ENCODE data around the gene QPCTL. TPM values are rescaled to one million over a fixed set of nuclear protein-coding genes. Genes with fewer than 3 reads are reported as not detected.

The QPCTL gene
- total and polyA plus RNA-seq, 10 of the 15 experiments (the other 5 are each of a cell fraction or from before 2014, with no cell fraction given), result 1.1 to 22.6 (median 11.2) TPM

GRCh38 chr19:45746866-45747265 is 54.4 kb downstream of the QPCTL start:
- no peak for DNase-seq (ENCODE audit: low read depth, low spot score)
- H3K79me2 ChIP-seq (ENCODE audit: control insufficient read depth, insufficient read depth, low read length), result no peaks in the 10 kb centered on the region
- no peak for ATAC-seq
- TF ChIP-seq KDM1A (IDR thresholded peaks at IDR 0.05; ENCODE audit: borderline replicate concordance) (no peak), SIX5 (IDR thresholded peaks at IDR 0.05; ENCODE audit: low read depth, low read length, severe bottlenecking) (no peak), TCF12 (IDR thresholded peaks at IDR 0.05; ENCODE audit: low read depth, low read length) (no peak), ZBTB11 (CRISPR knock-in tag; IDR thresholded peaks at IDR 0.05) (no peak), USF2 (IDR thresholded peaks at IDR 0.05; ENCODE audit: borderline replicate concordance, low read depth, low read length) (no peak), KLF5 (IDR thresholded peaks at IDR 0.05; ENCODE audit: partially characterized antibody) (no peak), FOS (IDR thresholded peaks at IDR 0.05; ENCODE audit: borderline replicate concordance, extremely low read depth, insufficient read length) (no peak), BCLAF1 (IDR thresholded peaks at IDR 0.05) (no peak)
- in situ Hi-C loops (cut with MboI) (no loop called here), intact Hi-C loops (cut with micrococcal nuclease; ENCODE audit: unreplicated experiment) (no loop called here)
- POLR2A ChIA-PET, result interaction anchor here (0.6 kb wide), 1 partner anchor 825 kb away, joined by 3 read pairs; no protein-coding TSS in a partner anchor
- BruUV-seq (replicated peaks), result no TSS peak
- H3K27ac ChIP-seq (ENCODE audit: control insufficient read depth, insufficient read depth), result no peak overlapping the region
- H2AFZ ChIP-seq (ENCODE audit: control insufficient read depth, low read depth, low read length), result no peak overlapping the region
- H4K20me1 ChIP-seq (ENCODE audit: control insufficient read depth, insufficient read depth), result no peaks in the 10 kb centered on the region
- no peaks in the 10 kb centered on the region for H3K9me3 ChIP-seq (replicated peaks; ENCODE audit: control insufficient read depth, insufficient read depth, low read length)
- H3K4me2 ChIP-seq (ENCODE audit: control insufficient read depth, insufficient read depth), result no peak overlapping the region
- H3K4me3 ChIP-seq, result no peak overlapping the region
- H3K9ac ChIP-seq (ENCODE audit: control insufficient read depth, insufficient read depth, low read length), result no peak overlapping the region
- no peak for FAIRE-seq
- H3K36me3 ChIP-seq (ENCODE audit: control insufficient read depth in 2 of 2, insufficient read depth in 2 of 2, low read length in 1 of 2), result no peaks in the 10 kb centered on the region
- SMC1A ChIA-PET (ENCODE audit: uncharacterized antibody, unreplicated experiment), result no interaction called here
- peaks cover 0 to 2% of the 10 kb centered on the region in 2 experiments; a peak in 2 of 4 replicates for H3K27me3 ChIP-seq (replicated peaks in 1 of 2; ENCODE audit: control insufficient read depth in 2 of 2, insufficient read depth in 2 of 2, low read length in 1 of 2)
- CTCF ChIA-PET, result interaction anchor here (1.2 kb wide), 1 partner anchor 23 kb away, joined by 4 read pairs; the partner anchor contains the start of gene SIX5
- no peaks in the 10 kb centered on the region for H3K4me1 ChIP-seq (ENCODE audit: control insufficient read depth, insufficient read depth, low read length)
- WGBS (ENCODE audit: insufficient coverage, insufficient replicate concordance, low lambda C conversion rate, missing lambda C conversion rate), result 39% methylated on average over 5 of the region's 5 CpGs
- RAD21 ChIA-PET (ENCODE audit: unreplicated experiment), result no interaction called here
